ENCODE measurements around the gene PPM1D. TPM values are rescaled to one million over a fixed set of nuclear protein-coding genes. Genes with fewer than 3 reads are reported as not detected.

PPM1D gene
- total and polyA plus RNA-seq, 2 experiments from 2014 or later, result 7.9 to 8.1 TPM

DNA sequence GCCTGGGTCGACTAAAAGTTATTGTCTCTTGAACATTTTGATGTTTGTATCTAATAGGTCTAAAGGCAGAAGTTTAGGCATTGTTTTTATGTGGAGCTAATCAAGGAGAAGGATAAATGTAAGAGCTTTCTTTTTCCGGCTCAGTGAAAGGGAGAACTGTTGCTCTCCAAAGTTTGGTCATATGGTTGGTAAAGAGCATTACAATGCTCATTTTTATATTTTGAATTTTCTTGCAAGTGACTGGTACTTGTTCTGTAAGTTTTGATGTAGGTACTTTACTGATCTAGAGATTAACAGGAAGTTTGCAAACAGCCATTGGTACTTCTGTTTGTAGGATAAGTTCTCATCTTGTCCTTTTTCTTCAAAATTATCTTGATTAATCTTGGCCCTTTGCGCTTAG lies 46.7 kb downstream of the PPM1D start:
- Histone ChIP-seq H3K4me3 (no peak overlapping the region), H3K79me2 (ENCODE audit: insufficient read depth) (peaks cover 92% of the 10 kb centered on the region), H3K4me2 (ENCODE audit: unreplicated experiment) (no peak overlapping the region), H3K9ac (no peak overlapping the region), H4K20me1 (ENCODE audit: insufficient read depth) (peaks cover under 1% of the 10 kb centered on the region; the same call in 1 of the 2 replicates), H3K27ac (no peak overlapping the region), H3K9me2 (ENCODE audit: insufficient read depth) (no peaks in the 10 kb centered on the region), H3K9me3 (ENCODE audit: low read depth) (no peaks in the 10 kb centered on the region), H2AFZ (no peak overlapping the region), H3F3A (ENCODE audit: insufficient read depth) (0 out of 2 replicates have a peak, but pooled peaks cover 4% of the 10 kb centered on the region), H3K4me1 (ENCODE audit: insufficient read depth) (peaks cover 18% of the 10 kb centered on the region), H3K27me3 (replicated peaks; ENCODE audit: insufficient read depth) (no peaks in the 10 kb centered on the region), H3K36me3 (ENCODE audit: low read depth) (no peaks in the 10 kb centered on the region)
- no peak for DNase-seq
- WGBS, 2 experiments (ENCODE audit: low coverage in 1 of 2, low lambda C conversion rate in 2 of 2, missing lambda C conversion rate in 2 of 2), result 69 to 72% methylated on average over 3 of the region's 3 CpGs
- in situ Hi-C loops (cut with MboI), result no loop called here
- no peak for TF ChIP-seq EZH2phosphoT487 (IDR thresholded peaks at IDR 0.05; ENCODE audit: insufficient read depth, low read depth)
- TF ChIP-seq EZH2 (IDR thresholded peaks at IDR 0.05; ENCODE audit: insufficient read depth, poor library complexity, severe bottlenecking), result no peak

GRCh38 chr17:60647705-60648104 lies 47.7 kb downstream of the PPM1D start:
- no peak overlapping the region for H2AFZ ChIP-seq
- DNase-seq, result no peak
- H3K4me1 ChIP-seq (ENCODE audit: insufficient read depth), result peaks cover 11% of the 10 kb centered on the region
- no peaks in the 10 kb centered on the region for H3F3A ChIP-seq (ENCODE audit: insufficient read depth)
- H3K9me2 ChIP-seq (ENCODE audit: insufficient read depth), result no peaks in the 10 kb centered on the region
- H3K36me3 ChIP-seq (ENCODE audit: low read depth), result no peaks in the 10 kb centered on the region
- H3K9me3 ChIP-seq (ENCODE audit: low read depth), result no peaks in the 10 kb centered on the region
- peaks cover 93% of the 10 kb centered on the region for H3K79me2 ChIP-seq (ENCODE audit: insufficient read depth)
- H3K27ac ChIP-seq, result no peak overlapping the region
- no peak overlapping the region for H3K9ac ChIP-seq
- no peak overlapping the region for H3K4me2 ChIP-seq (ENCODE audit: unreplicated experiment)
- H3K27me3 ChIP-seq (replicated peaks; ENCODE audit: insufficient read depth), result no peaks in the 10 kb centered on the region
- no peaks in the 10 kb centered on the region for H4K20me1 ChIP-seq (ENCODE audit: insufficient read depth)
- TF ChIP-seq EZH2 (IDR thresholded peaks at IDR 0.05; ENCODE audit: insufficient read depth, poor library complexity, severe bottlenecking), result no peak
- 92 to 100% methylated on average over 1 of the region's 1 CpG for WGBS, 2 experiments (ENCODE audit: low coverage in 1 of 2, low lambda C conversion rate in 2 of 2, missing lambda C conversion rate in 2 of 2)
- no peak overlapping the region for H3K4me3 ChIP-seq
- in situ Hi-C loops (cut with MboI), result no loop called here

DNA sequence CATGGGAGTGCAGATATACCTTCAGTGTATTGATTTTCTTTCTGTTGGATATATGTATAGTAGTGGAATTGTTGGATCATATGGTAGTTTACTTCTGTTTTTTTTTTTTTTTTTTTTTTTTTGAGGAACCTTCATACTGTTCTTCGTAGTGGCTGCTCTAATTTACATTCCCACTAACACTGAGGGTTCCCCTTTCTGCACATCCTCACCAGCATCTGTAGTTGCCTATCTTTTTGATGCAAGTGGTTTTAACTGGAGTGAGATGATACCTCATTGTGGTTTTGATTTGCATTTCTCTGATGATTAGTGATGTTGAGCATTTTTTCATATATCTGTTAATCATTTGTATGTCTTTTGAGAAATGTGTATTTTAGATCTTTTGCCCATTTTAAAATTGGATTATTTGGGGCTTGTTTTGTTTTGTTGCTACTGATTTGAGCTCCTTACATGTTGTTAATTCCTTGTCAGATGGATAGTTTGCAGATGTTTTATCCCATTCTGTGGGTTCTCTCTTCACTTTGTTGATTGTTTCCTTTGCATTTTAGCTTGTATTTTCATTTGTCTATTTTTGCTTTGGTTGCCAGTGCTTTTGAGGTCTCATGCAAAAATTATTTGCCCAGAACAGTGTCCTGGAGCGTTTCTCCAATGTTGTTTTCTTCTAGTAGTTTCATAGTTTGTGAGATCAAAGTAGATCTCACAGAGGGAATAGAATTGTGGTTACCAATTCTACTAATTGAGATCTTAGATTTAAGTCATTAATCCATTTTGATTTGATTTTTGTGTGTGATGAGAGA lies 52.7 kb downstream of the PPM1D start:
- Histone ChIP-seq H4K20me1 (ENCODE audit: insufficient read depth) (no peaks in the 10 kb centered on the region), H3K79me2 (ENCODE audit: insufficient read depth) (peaks cover 95% of the 10 kb centered on the region), H3K36me3 (ENCODE audit: low read depth) (peaks cover 10% of the 10 kb centered on the region), H3K27me3 (replicated peaks; ENCODE audit: insufficient read depth) (no peaks in the 10 kb centered on the region), H3K9me2 (ENCODE audit: insufficient read depth) (no peaks in the 10 kb centered on the region), H3F3A (ENCODE audit: insufficient read depth) (no peaks in the 10 kb centered on the region), H3K4me2 (ENCODE audit: unreplicated experiment) (no peak overlapping the region), H3K27ac (no peak overlapping the region), H3K4me1 (ENCODE audit: insufficient read depth) (no peaks in the 10 kb centered on the region), H3K9me3 (ENCODE audit: low read depth) (no peaks in the 10 kb centered on the region), H2AFZ (no peak overlapping the region), H3K9ac (no peak overlapping the region), H3K4me3 (no peak overlapping the region)
- in situ Hi-C loops (cut with MboI), result no loop called here
- no peak for TF ChIP-seq EZH2 (IDR thresholded peaks at IDR 0.05; ENCODE audit: insufficient read depth, poor library complexity, severe bottlenecking)
- TF ChIP-seq EZH2phosphoT487 (IDR thresholded peaks at IDR 0.05; ENCODE audit: insufficient read depth, low read depth), result no peak
- 91 to 100% methylated on average over 2 of the region's 2 CpGs for WGBS, 2 experiments (ENCODE audit: low coverage in 1 of 2, low lambda C conversion rate in 2 of 2, missing lambda C conversion rate in 2 of 2)
- no peak for DNase-seq

- Histone ChIP-seq H3K4me2 (ENCODE audit: unreplicated experiment) (no peak overlapping the region), H3K9ac (no peak overlapping the region), H4K20me1 (ENCODE audit: insufficient read depth) (no peaks in the 10 kb centered on the region), H3K4me1 (ENCODE audit: insufficient read depth) (no peaks in the 10 kb centered on the region), H3K4me3 (no peak overlapping the region), H3K9me2 (ENCODE audit: insufficient read depth) (no peaks in the 10 kb centered on the region), H2AFZ (no peak overlapping the region), H3K27ac (no peak overlapping the region), H3K36me3 (ENCODE audit: low read depth) (peaks cover 10% of the 10 kb centered on the region), H3F3A (ENCODE audit: insufficient read depth) (no peaks in the 10 kb centered on the region), H3K27me3 (replicated peaks; ENCODE audit: insufficient read depth) (no peaks in the 10 kb centered on the region), H3K9me3 (ENCODE audit: low read depth) (no peaks in the 10 kb centered on the region), H3K79me2 (ENCODE audit: insufficient read depth) (peaks cover 97% of the 10 kb centered on the region)
- no peak for TF ChIP-seq EZH2 (IDR thresholded peaks at IDR 0.05; ENCODE audit: insufficient read depth, poor library complexity, severe bottlenecking)
- TF ChIP-seq EZH2phosphoT487 (IDR thresholded peaks at IDR 0.05; ENCODE audit: insufficient read depth, low read depth), result no peak
- DNase-seq, result no peak
- in situ Hi-C loops (cut with MboI), result no loop called here
- 91 to 100% methylated on average over 1 of the region's 1 CpG for WGBS, 2 experiments (ENCODE audit: low coverage in 1 of 2, low lambda C conversion rate in 2 of 2, missing lambda C conversion rate in 2 of 2)
Observed at GRCh38 chr17:60653569-60653968, 53.6 kb downstream of the PPM1D start.
